H1 (cell line): ENCODE measurements around the gene PRCP. TPM values are rescaled to one million over a fixed set of nuclear protein-coding genes. Genes with fewer than 3 reads are reported as not detected.

Source experiments
- ZNF274 ChIP-seq: IDR thresholded peaks from 2 replicates; pipeline ENCODE4 v1.7.0; 2012; ENCODE audit warnings: low read length, borderline replicate concordance; ENCODE audit errors: extremely low read depth
- polyA plus RNA-seq, 7 experiments: library from polyadenylated mRNA; depleted of rRNA in 3 of 7; stranded (reverse) in 5 of 7; unstranded in 2 of 7; fragments of >200 nt in 5 of 7; fragments of 200-250 nt in 2 of 7; gene quantifications; 1 replicate in 5 of 7; 2 replicates in 1 of 7; 4 replicates in 1 of 7; pipeline versions ENCODE4 v1.2.1 to v1.2.3, GENCODE V29; 2011 to 2013; ENCODE audit warnings: missing spikeins in 2 of 7, mixed read lengths in 2 of 7
- total RNA-seq: library from RNA; stranded (reverse); fragmentation: NEBNext Ultra II Directional; extraction: Animal tissue kit (Norgen Biotek cat#: 25700); gene quantifications from 2 replicates; pipeline ENCODE4 v1.2.1, GENCODE V29; 2021

PRCP gene
- total and polyA plus RNA-seq, 2 of the 8 experiments (the other 6 are each of a cell fraction or from before 2014, with no cell fraction given) = 63.8 to 84.4 TPM

DNA sequence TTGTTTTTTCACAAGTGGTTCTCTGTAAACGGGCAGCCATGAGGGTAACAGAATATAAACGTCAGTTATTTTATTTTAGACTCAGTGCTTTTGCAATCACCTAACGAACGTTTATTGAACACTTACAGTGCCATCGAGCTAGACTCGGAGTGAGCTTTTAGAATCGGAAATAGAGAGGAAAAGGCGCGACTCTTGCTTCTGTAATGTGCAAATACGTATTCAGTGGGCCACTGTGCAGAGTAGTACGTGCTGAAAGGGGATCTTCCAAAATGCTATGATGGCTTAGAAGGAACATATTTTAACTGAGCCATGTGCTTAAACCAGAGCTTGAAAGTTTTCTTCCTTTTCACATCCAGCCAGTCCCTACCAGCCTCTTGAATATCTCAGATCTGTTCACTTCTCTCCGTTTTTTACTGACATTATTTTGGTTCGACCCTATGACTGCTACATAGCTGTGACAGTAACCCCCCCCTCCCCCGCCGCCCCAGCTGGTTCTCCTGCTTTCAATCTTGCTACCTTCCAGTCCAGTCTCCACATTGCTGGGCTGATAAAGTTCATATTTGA lies 1.8 kb upstream of the PRCP start (continued):
- no peak for TF ChIP-seq ZNF274
